A549 (cell line): ENCODE results near the gene PIBF1.

ENCODE experiments used
- EP300 ChIP-seq, 2 experiments: fragments of >200 bp; sonication (Bioruptor Twin); formaldehyde crosslinking; IDR thresholded peaks; 2 replicates in 1 of 2; 3 replicates in 1 of 2; pipeline ENCODE4 v1.6.1; 2016 to 2017
- HEYL ChIP-seq: fragments of 250-450 bp; sonication (Bioruptor Pico); IDR thresholded peaks from 2 replicates; pipeline ENCODE4 v1.8.0; 2021; ENCODE audit warnings: mild to moderate bottlenecking, moderate library complexity
- HOXB13 ChIP-seq: fragments of 250-450 bp; sonication (Bioruptor Pico); IDR thresholded peaks from 2 replicates; pipeline ENCODE4 v1.5.0; 2020; ENCODE audit warnings: low read depth, mild to moderate bottlenecking, moderate library complexity
- MYC ChIP-seq: IDR thresholded peaks from 2 replicates; pipeline ENCODE4 v1.6.1; 2012; ENCODE audit warnings: mild to moderate bottlenecking, inconsistent platforms, low read length, improper control_type of control experiment, borderline replicate concordance
- POLR2A ChIP-seq: IDR thresholded peaks from 2 replicates; pipeline ENCODE4 v1.6.1; 2012; ENCODE audit warnings: mild to moderate bottlenecking, low read length
- RAD21 ChIP-seq, 2 experiments: fragments of >200 bp in 1 of 2; sonication (Bioruptor Twin) in 1 of 2; formaldehyde crosslinking in 1 of 2; IDR thresholded peaks in 1 of 2; conservative IDR thresholded peaks in 1 of 2; 2 replicates in 1 of 2; 3 replicates in 1 of 2; pipeline ENCODE4 v1.6.1; 2012 to 2018; ENCODE audit warnings: inconsistent platforms in 1 of 2
- RNF2 ChIP-seq: fragments of 200-600 bp; sonication (generic); IDR thresholded peaks from 2 replicates; pipeline ENCODE4 v1.6.1; 2016; ENCODE audit warnings: low read depth, mild to moderate bottlenecking, antibody characterized with exemption, moderate library complexity, borderline replicate concordance
- TF ChIP-seq, protein P1 (sequence below): fragments of >200 bp; sonication (Bioruptor Twin); formaldehyde crosslinking; IDR thresholded peaks from 3 replicates; pipeline ENCODE4 v1.5.1; 2016
- TF ChIP-seq, protein P2 (sequence below): fragments of 200-600 bp; sonication (generic); IDR thresholded peaks from 2 replicates; pipeline ENCODE4 v1.6.1; 2016; ENCODE audit warnings: antibody characterized with exemption, mild to moderate bottlenecking, moderate library complexity

DNA sequence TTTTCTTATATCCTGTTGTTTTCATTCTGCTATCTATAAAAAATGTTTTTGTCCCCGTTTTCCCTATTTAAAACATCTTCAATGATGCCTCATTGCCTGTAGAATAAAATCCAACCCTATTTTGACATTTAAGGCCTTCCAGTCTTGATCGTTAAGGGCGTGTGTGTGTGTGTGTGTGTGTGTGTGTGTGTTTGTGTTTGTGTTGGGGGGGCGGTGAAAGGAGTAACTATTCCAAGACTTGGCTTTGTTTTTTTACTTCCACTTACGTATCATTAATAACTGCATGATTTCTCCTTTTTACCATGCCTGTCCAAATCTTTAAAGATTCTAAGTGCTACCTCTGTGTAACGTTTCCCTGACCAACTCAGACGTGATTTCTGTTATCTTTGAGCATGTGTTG, 784 bp downstream of the PIBF1 start:
- TF ChIP-seq EP300 (IDR thresholded peaks at IDR 0.05) (no peak), POLR2A (no peak), RAD21 (conservative IDR thresholded peaks at IDR 0.05 in 1 of 2, IDR thresholded peaks at IDR 0.05 in 1 of 2) (no peak), RNF2 (no peak), MYC (no peak), HOXB13 (CRISPR knock-in tag) (no peak), HEYL (CRISPR knock-in tag) (no peak)
- TF ChIP-seq, protein P1, sequence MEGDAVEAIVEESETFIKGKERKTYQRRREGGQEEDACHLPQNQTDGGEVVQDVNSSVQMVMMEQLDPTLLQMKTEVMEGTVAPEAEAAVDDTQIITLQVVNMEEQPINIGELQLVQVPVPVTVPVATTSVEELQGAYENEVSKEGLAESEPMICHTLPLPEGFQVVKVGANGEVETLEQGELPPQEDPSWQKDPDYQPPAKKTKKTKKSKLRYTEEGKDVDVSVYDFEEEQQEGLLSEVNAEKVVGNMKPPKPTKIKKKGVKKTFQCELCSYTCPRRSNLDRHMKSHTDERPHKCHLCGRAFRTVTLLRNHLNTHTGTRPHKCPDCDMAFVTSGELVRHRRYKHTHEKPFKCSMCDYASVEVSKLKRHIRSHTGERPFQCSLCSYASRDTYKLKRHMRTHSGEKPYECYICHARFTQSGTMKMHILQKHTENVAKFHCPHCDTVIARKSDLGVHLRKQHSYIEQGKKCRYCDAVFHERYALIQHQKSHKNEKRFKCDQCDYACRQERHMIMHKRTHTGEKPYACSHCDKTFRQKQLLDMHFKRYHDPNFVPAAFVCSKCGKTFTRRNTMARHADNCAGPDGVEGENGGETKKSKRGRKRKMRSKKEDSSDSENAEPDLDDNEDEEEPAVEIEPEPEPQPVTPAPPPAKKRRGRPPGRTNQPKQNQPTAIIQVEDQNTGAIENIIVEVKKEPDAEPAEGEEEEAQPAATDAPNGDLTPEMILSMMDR = no peak
- TF ChIP-seq, protein P2, sequence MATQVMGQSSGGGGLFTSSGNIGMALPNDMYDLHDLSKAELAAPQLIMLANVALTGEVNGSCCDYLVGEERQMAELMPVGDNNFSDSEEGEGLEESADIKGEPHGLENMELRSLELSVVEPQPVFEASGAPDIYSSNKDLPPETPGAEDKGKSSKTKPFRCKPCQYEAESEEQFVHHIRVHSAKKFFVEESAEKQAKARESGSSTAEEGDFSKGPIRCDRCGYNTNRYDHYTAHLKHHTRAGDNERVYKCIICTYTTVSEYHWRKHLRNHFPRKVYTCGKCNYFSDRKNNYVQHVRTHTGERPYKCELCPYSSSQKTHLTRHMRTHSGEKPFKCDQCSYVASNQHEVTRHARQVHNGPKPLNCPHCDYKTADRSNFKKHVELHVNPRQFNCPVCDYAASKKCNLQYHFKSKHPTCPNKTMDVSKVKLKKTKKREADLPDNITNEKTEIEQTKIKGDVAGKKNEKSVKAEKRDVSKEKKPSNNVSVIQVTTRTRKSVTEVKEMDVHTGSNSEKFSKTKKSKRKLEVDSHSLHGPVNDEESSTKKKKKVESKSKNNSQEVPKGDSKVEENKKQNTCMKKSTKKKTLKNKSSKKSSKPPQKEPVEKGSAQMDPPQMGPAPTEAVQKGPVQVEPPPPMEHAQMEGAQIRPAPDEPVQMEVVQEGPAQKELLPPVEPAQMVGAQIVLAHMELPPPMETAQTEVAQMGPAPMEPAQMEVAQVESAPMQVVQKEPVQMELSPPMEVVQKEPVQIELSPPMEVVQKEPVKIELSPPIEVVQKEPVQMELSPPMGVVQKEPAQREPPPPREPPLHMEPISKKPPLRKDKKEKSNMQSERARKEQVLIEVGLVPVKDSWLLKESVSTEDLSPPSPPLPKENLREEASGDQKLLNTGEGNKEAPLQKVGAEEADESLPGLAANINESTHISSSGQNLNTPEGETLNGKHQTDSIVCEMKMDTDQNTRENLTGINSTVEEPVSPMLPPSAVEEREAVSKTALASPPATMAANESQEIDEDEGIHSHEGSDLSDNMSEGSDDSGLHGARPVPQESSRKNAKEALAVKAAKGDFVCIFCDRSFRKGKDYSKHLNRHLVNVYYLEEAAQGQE = no peak
